ENCODE data around the gene LAMTOR3.

Gene LAMTOR3, protein sequence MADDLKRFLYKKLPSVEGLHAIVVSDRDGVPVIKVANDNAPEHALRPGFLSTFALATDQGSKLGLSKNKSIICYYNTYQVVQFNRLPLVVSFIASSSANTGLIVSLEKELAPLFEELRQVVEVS

DNA sequence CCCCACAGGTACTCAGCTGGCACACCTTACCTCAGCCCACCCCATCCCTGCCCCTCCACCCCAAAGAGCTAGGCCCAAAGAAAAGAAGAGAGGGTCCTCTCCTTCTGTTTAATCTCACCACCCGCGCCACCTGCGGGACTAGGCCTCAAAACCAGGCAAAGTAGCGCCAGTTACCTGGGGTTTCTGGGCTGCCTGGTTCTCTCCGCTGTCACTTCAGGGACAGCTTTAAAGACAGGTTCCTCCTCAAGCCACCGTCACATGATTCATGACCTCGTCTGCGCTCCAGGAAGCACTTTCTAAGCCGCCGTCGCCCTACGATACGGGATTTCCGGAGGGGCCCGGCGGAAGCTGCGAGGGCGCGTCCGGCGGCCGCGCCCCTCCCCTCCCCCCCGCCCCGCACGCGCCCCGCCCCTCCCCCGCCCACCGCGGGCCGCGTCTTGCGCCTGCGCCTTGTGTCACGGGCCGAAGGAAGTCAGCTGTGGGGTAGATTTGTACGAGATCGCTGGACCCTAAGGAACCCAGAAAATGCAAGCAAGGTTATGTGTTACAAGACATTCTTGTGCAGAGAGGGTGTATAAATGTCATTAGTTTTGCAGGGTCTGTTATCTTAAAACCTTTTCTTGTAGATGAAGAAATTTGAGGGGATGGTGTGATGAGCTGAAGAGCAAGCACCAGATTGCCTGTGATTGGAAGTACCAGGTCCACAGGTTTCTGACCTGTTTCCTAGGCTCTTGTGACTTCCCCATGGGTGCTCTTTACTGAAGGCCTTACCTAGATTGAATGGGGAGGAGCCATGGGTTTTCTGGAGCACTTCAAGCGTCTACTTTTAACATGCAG lies at the start of gene LAMTOR3:
TSS of gene LAMTOR3 (minus strand) at position 267 of the 837 bp plus-strand sequence. CDS start 464 bp downstream, outside the sequence.
- Histone ChIP-seq H3K4me3 (ENCODE audit: low read length) (peak within 1 kb of the TSS; percentile 86), H3K4me1 (ENCODE audit: insufficient read depth, low read length) (peaks cover 11% of the 10 kb centered on the region), H3K9me3 (ENCODE audit: low read length) (no peaks in the 10 kb centered on the region), H3K36me3 (ENCODE audit: insufficient read depth, low read length) (peaks cover 2% of the 10 kb centered on the region), H2AFZ (ENCODE audit: low read depth, low read length) (peak within 1 kb of the TSS; percentile 48), H3K27me3 (ENCODE audit: insufficient read depth, low read length) (no peaks in the 10 kb centered on the region)

DNA sequence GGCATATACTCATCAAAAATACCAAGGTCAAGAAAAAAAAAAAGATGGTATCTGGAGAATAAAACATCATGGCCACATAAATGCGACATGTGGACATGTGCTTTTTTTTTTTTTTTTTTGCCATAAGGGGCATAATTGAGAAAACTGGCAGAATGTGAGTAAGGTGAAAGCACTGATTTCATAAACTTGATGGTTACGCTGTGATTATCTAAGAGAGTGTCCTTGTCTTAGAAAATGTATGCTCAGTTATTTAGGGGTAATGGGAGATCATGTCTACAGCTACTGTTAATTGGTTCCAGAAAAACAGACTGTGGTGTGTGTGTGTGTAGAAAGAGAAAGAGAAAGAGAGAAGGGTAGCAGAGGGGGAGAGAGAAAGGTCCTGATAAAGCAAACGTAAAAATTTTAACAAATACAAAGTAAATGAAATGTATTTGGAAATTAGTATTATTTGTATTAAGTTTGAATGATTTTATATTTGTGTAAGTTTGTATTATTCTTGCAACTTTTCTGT lies 44.1 kb upstream of the LAMTOR3 start:
- Histone ChIP-seq H3K4me1 (ENCODE audit: insufficient read depth, low read length) (no peaks in the 10 kb centered on the region), H3K9me3 (ENCODE audit: low read length) (peaks cover 2% of the 10 kb centered on the region), H3K27me3 (ENCODE audit: insufficient read depth, low read length) (no peaks in the 10 kb centered on the region), H2AFZ (ENCODE audit: low read depth, low read length) (no peak overlapping the region), H3K36me3 (ENCODE audit: insufficient read depth, low read length) (peaks cover 2% of the 10 kb centered on the region), H3K4me3 (ENCODE audit: low read length) (no peak overlapping the region)

GRCh38 chr4:99934891-99935290 lies 40.7 kb upstream of the LAMTOR3 start:
- Histone ChIP-seq H2AFZ (ENCODE audit: low read depth, low read length) (no peak overlapping the region), H3K36me3 (ENCODE audit: insufficient read depth, low read length) (peaks cover 7% of the 10 kb centered on the region), H3K4me3 (ENCODE audit: low read length) (no peak overlapping the region), H3K27me3 (ENCODE audit: insufficient read depth, low read length) (no peaks in the 10 kb centered on the region), H3K4me1 (ENCODE audit: insufficient read depth, low read length) (no peaks in the 10 kb centered on the region), H3K9me3 (ENCODE audit: low read length) (peaks cover 2% of the 10 kb centered on the region)

DNA sequence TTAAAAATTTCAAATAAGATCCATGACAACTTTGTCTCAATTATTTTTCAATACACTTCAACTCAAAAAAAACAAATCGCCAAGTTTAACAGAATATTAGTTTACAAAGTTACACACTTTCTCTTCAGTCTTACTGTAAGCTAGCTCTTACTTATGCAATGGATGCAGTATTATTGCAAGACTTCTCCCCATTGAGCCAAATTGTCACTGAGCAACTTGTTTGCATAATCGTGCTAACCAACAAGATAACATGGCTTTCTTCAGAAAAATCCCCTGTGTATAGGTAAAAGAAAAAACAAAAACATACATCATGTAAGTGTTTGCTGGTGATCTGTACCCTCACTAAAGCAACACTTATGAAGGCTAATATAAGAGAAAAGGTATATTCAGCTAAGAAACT lies 33.3 kb upstream of the LAMTOR3 start:
- Histone ChIP-seq H3K27me3 (ENCODE audit: insufficient read depth, low read length) (no peaks in the 10 kb centered on the region), H2AFZ (ENCODE audit: low read depth, low read length) (no peak overlapping the region), H3K4me3 (ENCODE audit: low read length) (no peak overlapping the region), H3K4me1 (ENCODE audit: insufficient read depth, low read length) (no peaks in the 10 kb centered on the region), H3K36me3 (ENCODE audit: insufficient read depth, low read length) (peaks cover 22% of the 10 kb centered on the region), H3K9me3 (ENCODE audit: low read length) (no peaks in the 10 kb centered on the region)

DNA sequence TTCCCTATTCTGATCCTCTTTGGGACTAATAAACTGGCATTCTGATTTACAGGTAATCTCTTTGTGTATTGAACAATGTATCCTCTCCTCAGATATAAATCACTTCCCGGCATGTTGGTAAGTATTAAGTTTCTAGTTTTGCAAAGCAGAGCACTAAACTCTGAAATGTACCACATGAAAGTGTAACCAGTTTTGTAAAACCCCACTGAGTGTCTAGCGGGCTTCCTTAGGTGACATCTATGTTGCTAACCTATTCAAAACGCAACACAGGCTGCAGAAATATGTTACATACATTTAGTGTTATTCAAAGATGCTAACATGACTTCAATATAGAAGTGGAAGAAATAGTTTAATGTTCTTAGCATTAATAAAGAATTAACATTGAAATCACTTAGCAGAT lies 26.9 kb upstream of the LAMTOR3 start:
- no peak overlapping the region for H2AFZ ChIP-seq (ENCODE audit: low read depth, low read length)
- H3K36me3 ChIP-seq (ENCODE audit: insufficient read depth, low read length): peaks cover 32% of the 10 kb centered on the region
- peaks cover 7% of the 10 kb centered on the region for H3K9me3 ChIP-seq (ENCODE audit: low read length)
- no peaks in the 10 kb centered on the region for H3K4me1 ChIP-seq (ENCODE audit: insufficient read depth, low read length)
- H3K27me3 ChIP-seq (ENCODE audit: insufficient read depth, low read length): no peaks in the 10 kb centered on the region
- H3K4me3 ChIP-seq (ENCODE audit: low read length): no peak overlapping the region

- Histone ChIP-seq H3K4me1 (ENCODE audit: insufficient read depth, low read length) (no peaks in the 10 kb centered on the region), H3K9me3 (ENCODE audit: low read length) (peaks cover 7% of the 10 kb centered on the region), H3K27me3 (ENCODE audit: insufficient read depth, low read length) (no peaks in the 10 kb centered on the region), H3K36me3 (ENCODE audit: insufficient read depth, low read length) (peaks cover 29% of the 10 kb centered on the region), H3K4me3 (ENCODE audit: low read length) (no peak overlapping the region), H2AFZ (ENCODE audit: low read depth, low read length) (no peak overlapping the region)
Observed at GRCh38 chr4:99918656-99919055, 24.4 kb upstream of the LAMTOR3 start.

GRCh38 chr4:99917575-99917974 lies 23.3 kb upstream of the LAMTOR3 start:
- Histone ChIP-seq H2AFZ (ENCODE audit: low read depth, low read length) (no peak overlapping the region), H3K36me3 (ENCODE audit: insufficient read depth, low read length) (peaks cover 23% of the 10 kb centered on the region), H3K27me3 (ENCODE audit: insufficient read depth, low read length) (no peaks in the 10 kb centered on the region), H3K4me1 (ENCODE audit: insufficient read depth, low read length) (no peaks in the 10 kb centered on the region), H3K4me3 (ENCODE audit: low read length) (no peak overlapping the region), H3K9me3 (ENCODE audit: low read length) (peaks cover 7% of the 10 kb centered on the region)

GRCh38 chr4:99915449-99915848 lies 21.2 kb upstream of the LAMTOR3 start:
- Histone ChIP-seq H2AFZ (ENCODE audit: low read depth, low read length) (no peak overlapping the region), H3K9me3 (ENCODE audit: low read length) (peaks cover 7% of the 10 kb centered on the region), H3K36me3 (ENCODE audit: insufficient read depth, low read length) (peaks cover 17% of the 10 kb centered on the region), H3K27me3 (ENCODE audit: insufficient read depth, low read length) (no peaks in the 10 kb centered on the region), H3K4me1 (ENCODE audit: insufficient read depth, low read length) (no peaks in the 10 kb centered on the region), H3K4me3 (ENCODE audit: low read length) (no peak overlapping the region)

DNA sequence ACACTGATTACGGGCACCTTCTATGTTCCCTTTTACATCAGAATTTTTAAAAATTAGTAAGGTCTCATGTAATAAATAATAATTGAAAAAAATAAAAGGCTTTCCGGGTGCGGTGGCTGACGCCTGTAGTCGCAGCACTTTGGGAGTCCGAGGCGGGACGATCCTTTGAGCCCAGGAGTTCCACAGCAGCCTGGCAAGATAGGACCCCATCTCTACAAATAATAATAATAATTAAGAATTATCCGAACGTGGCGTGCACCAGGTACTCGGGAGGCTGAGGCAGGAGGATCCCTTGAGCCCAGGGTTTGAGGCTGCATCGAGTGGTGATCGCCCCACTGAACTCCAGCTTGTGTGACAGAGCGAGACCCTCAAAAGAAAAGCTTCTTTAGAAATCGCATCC lies 771 bp upstream of the LAMTOR3 start:
- Histone ChIP-seq H3K9me3 (ENCODE audit: low read length) (no peaks in the 10 kb centered on the region), H3K4me1 (ENCODE audit: insufficient read depth, low read length) (peaks cover 11% of the 10 kb centered on the region), H3K36me3 (ENCODE audit: insufficient read depth, low read length) (peaks cover 5% of the 10 kb centered on the region), H3K4me3 (ENCODE audit: low read length) (peak overlapping the region; percentile 86), H2AFZ (ENCODE audit: low read depth, low read length) (no peak overlapping the region), H3K27me3 (ENCODE audit: insufficient read depth, low read length) (no peaks in the 10 kb centered on the region)

DNA sequence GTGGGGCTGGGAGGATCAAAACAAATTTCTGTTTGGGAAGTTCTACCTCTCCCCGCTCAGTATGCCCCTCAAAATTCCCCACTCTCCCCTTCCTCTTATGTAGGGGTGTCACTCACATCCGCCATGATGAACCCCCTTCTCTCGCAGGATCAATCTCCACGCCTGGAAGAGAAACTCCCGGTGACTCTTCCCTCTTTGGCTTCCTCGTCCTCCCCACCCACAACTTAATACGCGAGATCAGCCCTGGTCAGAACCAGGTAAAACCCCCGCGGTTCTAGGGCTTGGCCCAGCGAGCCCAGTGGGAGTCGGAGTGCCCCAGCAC lies 427 bp downstream of the LAMTOR3 start:
- peak overlapping the region; percentile 86 for H3K4me3 ChIP-seq (ENCODE audit: low read length)
- H3K27me3 ChIP-seq (ENCODE audit: insufficient read depth, low read length): no peaks in the 10 kb centered on the region
- peaks cover 11% of the 10 kb centered on the region for H3K4me1 ChIP-seq (ENCODE audit: insufficient read depth, low read length)
- H3K9me3 ChIP-seq (ENCODE audit: low read length): no peaks in the 10 kb centered on the region
- H2AFZ ChIP-seq (ENCODE audit: low read depth, low read length): peak overlapping the region; percentile 48
- peaks cover 5% of the 10 kb centered on the region for H3K36me3 ChIP-seq (ENCODE audit: insufficient read depth, low read length)

DNA sequence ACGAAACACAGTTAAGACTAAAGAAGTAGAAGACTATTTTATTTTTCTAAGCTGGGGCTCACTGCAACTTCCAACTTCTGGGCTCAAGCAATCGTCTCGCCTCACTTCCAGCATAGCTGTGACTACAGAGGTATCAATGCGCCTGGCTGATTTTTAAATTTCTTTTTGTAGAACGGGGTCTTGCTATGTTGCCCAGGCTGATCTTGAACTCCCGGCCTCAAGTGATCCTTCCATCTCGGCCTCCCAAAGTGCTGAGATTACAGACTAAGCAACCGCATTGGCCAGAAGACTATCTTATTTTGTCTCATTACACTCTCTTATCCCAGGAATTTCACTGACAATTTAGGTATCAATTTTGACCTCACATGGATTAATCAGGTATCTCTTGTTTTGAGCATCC lies 1.2 kb downstream of the LAMTOR3 start:
- H3K27me3 ChIP-seq (ENCODE audit: insufficient read depth, low read length): no peaks in the 10 kb centered on the region
- no peaks in the 10 kb centered on the region for H3K9me3 ChIP-seq (ENCODE audit: low read length)
- peaks cover 5% of the 10 kb centered on the region for H3K36me3 ChIP-seq (ENCODE audit: insufficient read depth, low read length)
- H3K4me3 ChIP-seq (ENCODE audit: low read length): peak overlapping the region; percentile 86
- peaks cover 11% of the 10 kb centered on the region for H3K4me1 ChIP-seq (ENCODE audit: insufficient read depth, low read length)
- no peak overlapping the region for H2AFZ ChIP-seq (ENCODE audit: low read depth, low read length)

DNA sequence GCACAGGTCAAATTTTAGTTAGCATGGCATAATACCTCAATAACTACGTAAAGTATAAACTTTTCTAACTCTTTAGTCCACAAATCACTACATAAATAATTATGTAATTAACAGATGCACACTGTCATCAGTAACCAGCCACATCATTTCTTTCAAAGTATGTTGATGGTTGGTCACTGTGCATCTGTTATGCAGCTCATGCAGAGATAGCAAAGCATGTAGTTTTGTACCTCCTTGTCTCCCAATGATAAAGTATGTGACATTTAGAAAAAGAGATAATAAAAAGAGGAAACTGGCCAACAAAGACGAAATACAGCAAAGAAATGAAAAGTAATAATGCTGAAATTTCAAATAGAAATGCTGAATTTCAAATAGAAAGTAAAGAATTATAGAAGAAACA lies 2.9 kb downstream of the LAMTOR3 start:
- Histone ChIP-seq H3K27me3 (ENCODE audit: insufficient read depth, low read length) (no peaks in the 10 kb centered on the region), H3K36me3 (ENCODE audit: insufficient read depth, low read length) (peaks cover 8% of the 10 kb centered on the region), H3K4me1 (ENCODE audit: insufficient read depth, low read length) (peaks cover 11% of the 10 kb centered on the region), H3K9me3 (ENCODE audit: low read length) (no peaks in the 10 kb centered on the region), H3K4me3 (ENCODE audit: low read length) (no peak overlapping the region), H2AFZ (ENCODE audit: low read depth, low read length) (no peak overlapping the region)

GRCh38 chr4:99887837-99888236 lies 6.4 kb downstream of the LAMTOR3 start:
- Histone ChIP-seq H3K9me3 (ENCODE audit: low read length) (no peaks in the 10 kb centered on the region), H3K4me3 (ENCODE audit: low read length) (no peak overlapping the region), H2AFZ (ENCODE audit: low read depth, low read length) (no peak overlapping the region), H3K36me3 (ENCODE audit: insufficient read depth, low read length) (peaks cover 20% of the 10 kb centered on the region), H3K4me1 (ENCODE audit: insufficient read depth, low read length) (peaks cover under 1% of the 10 kb centered on the region), H3K27me3 (ENCODE audit: insufficient read depth, low read length) (no peaks in the 10 kb centered on the region)
